HUES64 (cell line): ENCODE results near the gene TSEN2.

Source experiments
- H3K27ac ChIP-seq: 2 replicates; pipeline ENCODE4 v1.7.0; 2013; ENCODE audit warnings: low read depth, low read length, inconsistent platforms
- H3K27me3 ChIP-seq: 2 replicates; pipeline ENCODE4 v1.6.1; 2013; ENCODE audit warnings: mild to moderate bottlenecking, low read length; ENCODE audit not compliant: insufficient read depth
- H3K36me3 ChIP-seq: 2 replicates; pipeline ENCODE4 v1.6.1; 2013; ENCODE audit warnings: mild to moderate bottlenecking, low read length; ENCODE audit not compliant: insufficient read depth
- H3K4me1 ChIP-seq: 2 replicates; pipeline ENCODE4 v1.6.1; 2013; ENCODE audit warnings: mild to moderate bottlenecking, low read length, moderate library complexity; ENCODE audit not compliant: insufficient read depth
- H3K4me3 ChIP-seq: 2 replicates; pipeline ENCODE4 v1.5.1; 2013; ENCODE audit warnings: mild to moderate bottlenecking, low read length, moderate library complexity
- H3K9ac ChIP-seq: 2 replicates; pipeline ENCODE4 v1.6.1; 2013; ENCODE audit warnings: mild to moderate bottlenecking, low read depth, low read length
- H3K9me3 ChIP-seq: 2 replicates; pipeline ENCODE4 v1.6.1; 2013; ENCODE audit warnings: low read depth, low read length; ENCODE audit not compliant: insufficient read depth
- WGBS: fragments of 150-250, 120-280 bp; methylation state at CpG from one replicate; pipeline ENCODE4 v1.1.7; 2013; ENCODE audit warnings: missing lambda C conversion rate; 5-methylcytosine and 5-hydroxymethylcytosine counted together

The TSEN2 gene

GRCh38 chr3:12487786-12488185 is 3.5 kb downstream of the TSEN2 start:
- Histone ChIP-seq H3K36me3 (peaks cover 47% of the 10 kb centered on the region), H3K9ac (no peak overlapping the region), H3K27me3 (no peaks in the 10 kb centered on the region), H3K4me3 (no peak overlapping the region), H3K9me3 (no peaks in the 10 kb centered on the region), H3K27ac (no peak overlapping the region), H3K4me1 (0 out of 2 replicates have a peak, but pooled peaks cover 10% of the 10 kb centered on the region)
- 100% methylated on average over 1 of the region's 3 CpGs for WGBS

DNA sequence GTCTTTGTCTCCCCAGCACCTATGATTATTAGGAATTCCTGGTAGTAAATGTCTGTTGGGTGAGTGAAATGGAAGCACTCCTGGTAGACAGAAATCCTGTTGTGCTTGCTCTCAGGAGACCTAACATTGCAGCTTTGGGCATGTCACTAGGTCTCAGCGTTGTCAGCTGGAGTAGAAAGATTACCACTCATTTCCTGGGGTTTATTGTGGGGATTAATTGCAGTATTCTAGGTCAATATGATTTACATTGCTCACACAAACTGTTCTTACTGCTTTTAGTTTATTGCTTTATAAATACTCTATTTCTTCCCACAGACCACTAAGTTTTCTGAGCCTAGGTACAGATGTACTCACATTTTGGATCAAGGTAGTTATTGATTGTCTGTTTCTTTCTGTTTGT is 5.1 kb downstream of the TSEN2 start:
- Histone ChIP-seq H3K36me3 (peaks cover 61% of the 10 kb centered on the region), H3K4me3 (no peak overlapping the region), H3K27me3 (no peaks in the 10 kb centered on the region), H3K27ac (no peak overlapping the region), H3K9ac (peak overlapping the region; percentile 10; the same call in 1 of the 2 replicates), H3K4me1 (0 out of 2 replicates have a peak, but pooled peaks cover 8% of the 10 kb centered on the region), H3K9me3 (no peaks in the 10 kb centered on the region)
- 94% methylated on average over 1 of the region's 1 CpG for WGBS

DNA sequence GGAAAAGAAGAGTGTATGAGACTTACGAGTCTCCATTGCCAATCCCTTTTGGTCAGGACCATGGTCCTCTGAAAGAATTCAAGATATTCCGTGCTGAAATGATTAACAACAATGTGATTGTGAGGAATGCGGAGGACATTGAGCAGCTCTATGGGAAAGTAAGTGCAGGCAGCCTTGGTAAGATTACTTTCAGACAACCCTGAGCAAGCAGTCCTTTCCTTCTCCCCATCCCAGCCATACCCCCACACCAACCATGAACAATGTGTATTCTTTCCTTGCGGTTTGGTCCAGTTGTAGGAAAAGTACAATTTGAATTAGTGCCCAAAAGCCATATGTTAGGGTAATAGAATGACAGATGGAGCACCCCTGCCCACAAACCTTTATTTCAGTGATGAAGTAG is 5.6 kb downstream of the TSEN2 start:
- Histone ChIP-seq H3K9me3 (no peaks in the 10 kb centered on the region), H3K27ac (no peak overlapping the region), H3K9ac (peak overlapping the region; percentile 10; the same call in 1 of the 2 replicates), H3K4me1 (0 out of 2 replicates have a peak, but pooled peaks cover 8% of the 10 kb centered on the region), H3K4me3 (no peak overlapping the region), H3K27me3 (no peaks in the 10 kb centered on the region), H3K36me3 (peaks cover 64% of the 10 kb centered on the region)
- WGBS: 94% methylated on average over 4 of the region's 4 CpGs

DNA sequence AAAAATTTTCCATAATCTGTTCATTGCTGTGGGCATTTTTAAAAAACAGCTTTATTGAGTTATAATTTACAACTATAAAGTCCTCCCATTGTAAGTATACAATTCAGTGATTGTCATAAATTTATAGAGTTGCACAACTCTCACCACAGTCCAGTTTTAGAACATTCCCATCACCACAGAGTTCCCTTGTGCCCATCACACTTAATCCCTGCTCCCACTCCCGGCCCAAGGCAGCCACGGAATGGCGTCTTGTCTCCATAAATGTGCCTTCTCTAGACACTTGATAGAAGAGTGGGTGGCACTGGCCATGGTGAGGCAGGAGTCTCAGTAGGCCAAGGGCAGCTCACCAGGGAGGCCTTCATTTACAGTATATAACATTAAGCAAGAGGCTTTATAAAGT is 6.3 kb downstream of the TSEN2 start:
- H3K9me3 ChIP-seq: no peaks in the 10 kb centered on the region
- H3K9ac ChIP-seq: no peak overlapping the region
- 95% methylated on average over 3 of the region's 3 CpGs for WGBS
- peaks cover 69% of the 10 kb centered on the region for H3K36me3 ChIP-seq
- H3K27me3 ChIP-seq: no peaks in the 10 kb centered on the region
- H3K27ac ChIP-seq: no peak overlapping the region
- 0 out of 2 replicates have a peak, but pooled peaks cover 2% of the 10 kb centered on the region for H3K4me1 ChIP-seq
- no peak overlapping the region for H3K4me3 ChIP-seq

GRCh38 chr3:12495749-12496452 is 11.6 kb downstream of the TSEN2 start:
- no peaks in the 10 kb centered on the region for H3K4me1 ChIP-seq
- WGBS: 87% methylated on average over 8 of the region's 8 CpGs
- no peaks in the 10 kb centered on the region for H3K27me3 ChIP-seq
- no peak overlapping the region for H3K4me3 ChIP-seq
- H3K9ac ChIP-seq: no peak overlapping the region
- peaks cover 91% of the 10 kb centered on the region for H3K36me3 ChIP-seq
- no peaks in the 10 kb centered on the region for H3K9me3 ChIP-seq
- no peak overlapping the region for H3K27ac ChIP-seq

GRCh38 chr3:12496453-12496761 is 12.1 kb downstream of the TSEN2 start:
- H3K9ac ChIP-seq: no peak overlapping the region
- H3K9me3 ChIP-seq: no peaks in the 10 kb centered on the region
- H3K27ac ChIP-seq: no peak overlapping the region
- H3K4me1 ChIP-seq: no peaks in the 10 kb centered on the region
- WGBS: 100% methylated on average over 1 of the region's 1 CpG
- no peaks in the 10 kb centered on the region for H3K27me3 ChIP-seq
- no peak overlapping the region for H3K4me3 ChIP-seq
- peaks cover 93% of the 10 kb centered on the region for H3K36me3 ChIP-seq

- WGBS: 93% methylated on average over 5 of the region's 5 CpGs
- no peak overlapping the region for H3K27ac ChIP-seq
- no peaks in the 10 kb centered on the region for H3K27me3 ChIP-seq
- no peak overlapping the region for H3K9ac ChIP-seq
- no peak overlapping the region for H3K4me3 ChIP-seq
- H3K9me3 ChIP-seq: no peaks in the 10 kb centered on the region
- H3K4me1 ChIP-seq: no peaks in the 10 kb centered on the region
- peaks cover 88% of the 10 kb centered on the region for H3K36me3 ChIP-seq
These were observed 15.2 kb downstream of the TSEN2 start for GRCh38 chr3:12499474-12499873.

DNA sequence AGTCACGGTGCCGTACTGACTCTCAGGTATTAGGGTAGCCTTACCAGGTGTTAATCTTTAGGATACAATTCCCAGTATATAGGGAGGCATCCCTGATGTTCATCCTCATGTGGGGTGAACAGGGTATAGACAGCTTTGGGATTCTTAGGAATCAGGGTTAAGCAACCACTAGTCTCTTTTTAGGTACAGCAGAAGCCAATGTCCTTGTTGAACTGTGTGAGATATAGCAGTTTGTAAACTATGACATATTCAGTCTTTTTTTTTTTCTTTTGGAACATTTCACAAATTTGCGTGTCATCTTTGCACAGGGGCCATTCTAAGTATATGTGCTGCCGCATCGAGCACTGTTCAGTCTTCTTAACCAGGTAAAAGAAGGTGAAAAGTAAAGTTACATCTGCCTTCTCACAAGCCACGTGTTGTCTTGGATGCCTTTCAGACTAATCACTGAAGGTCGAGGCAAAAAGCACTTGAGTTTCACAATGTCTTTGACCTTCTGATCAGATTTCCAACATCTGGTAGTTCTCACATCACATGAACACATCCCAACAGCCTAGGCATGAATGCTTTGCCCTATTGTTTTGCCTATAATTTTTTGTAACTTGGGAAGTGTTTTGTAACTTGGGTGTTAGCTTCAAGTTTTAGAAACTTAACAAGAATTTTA is 17.2 kb downstream of the TSEN2 start:
- no peak overlapping the region for H3K4me3 ChIP-seq
- no peaks in the 10 kb centered on the region for H3K27me3 ChIP-seq
- H3K9me3 ChIP-seq: no peaks in the 10 kb centered on the region
- H3K27ac ChIP-seq: no peak overlapping the region
- 96% methylated on average over 7 of the region's 7 CpGs for WGBS
- H3K36me3 ChIP-seq: peaks cover 88% of the 10 kb centered on the region
- no peak overlapping the region for H3K9ac ChIP-seq
- H3K4me1 ChIP-seq: no peaks in the 10 kb centered on the region

- H3K27me3 ChIP-seq: no peaks in the 10 kb centered on the region
- no peak overlapping the region for H3K27ac ChIP-seq
- WGBS: 95% methylated on average over 18 of the region's 18 CpGs
- peaks cover 8% of the 10 kb centered on the region; the same call in 1 of the 2 replicates for H3K4me1 ChIP-seq
- H3K9me3 ChIP-seq: no peaks in the 10 kb centered on the region
- no peak overlapping the region for H3K4me3 ChIP-seq
- peaks cover 75% of the 10 kb centered on the region for H3K36me3 ChIP-seq
- no peak overlapping the region for H3K9ac ChIP-seq
These were observed 19.1 kb downstream of the TSEN2 start for GRCh38 chr3:12503126-12503957.

DNA sequence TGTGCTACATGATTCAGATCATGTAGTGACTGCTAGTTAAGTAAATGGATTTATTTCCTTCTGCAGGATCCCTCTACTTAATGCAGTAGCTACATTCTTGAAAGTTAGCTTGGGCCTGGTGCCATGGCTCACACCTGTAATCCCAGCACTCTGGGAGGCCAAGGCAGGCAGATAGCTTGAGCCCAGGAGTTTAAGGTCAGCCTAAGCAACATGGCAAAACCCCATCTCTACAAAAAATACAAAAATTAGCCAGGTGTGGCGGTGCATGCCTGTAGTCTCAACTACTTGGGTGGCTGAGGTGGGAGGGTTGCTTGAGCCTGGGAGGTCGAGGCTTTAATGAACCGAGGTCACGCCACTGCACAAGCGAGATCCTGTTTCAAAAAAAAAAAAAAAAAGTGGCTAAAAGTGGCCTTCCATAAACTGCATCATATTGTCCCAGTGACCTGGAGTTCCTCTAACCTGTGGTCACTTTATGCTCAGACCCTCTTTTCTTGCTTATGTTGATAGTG is 22.0 kb downstream of the TSEN2 start:
- H3K4me1 ChIP-seq: peaks cover 8% of the 10 kb centered on the region; the same call in 1 of the 2 replicates
- H3K9me3 ChIP-seq: no peaks in the 10 kb centered on the region
- H3K4me3 ChIP-seq: no peak overlapping the region
- 95% methylated on average over 5 of the region's 5 CpGs for WGBS
- no peak overlapping the region for H3K9ac ChIP-seq
- H3K36me3 ChIP-seq: peaks cover 67% of the 10 kb centered on the region
- no peak overlapping the region for H3K27ac ChIP-seq
- H3K27me3 ChIP-seq: no peaks in the 10 kb centered on the region
